Femur (tissue), 1 donor: ENCODE data around the gene ZNF330.
"Not testable (repeated sequence)": the region's sequence is repeated elsewhere in the genome, so short reads cannot be mapped to it uniquely, and the experiment has no call there.

Experiments
- DNase-seq: peaks from one replicate; pipeline ENCODE4 v3.0.0-alpha.2; 2017

Gene ZNF330

GRCh38 chr4:141220691-141221659, at the start of gene ZNF330:
Gene ZNF330 (plus strand): TSS chr4:141220895. CDS start chr4:141222372, 1,477 bp downstream.
- peak; percentile 94 for DNase-seq

GRCh38 chr4:141174457-141174856, 46.2 kb upstream of the ZNF330 start:
- DNase-seq = no peak

GRCh38 chr4:141177171-141177570, 43.5 kb upstream of the ZNF330 start:
- DNase-seq = no peak

- DNase-seq = no peak
Observed at GRCh38 chr4:141179474-141180373, 41.0 kb upstream of the ZNF330 start.

GRCh38 chr4:141180991-141181761, 39.5 kb upstream of the ZNF330 start:
- DNase-seq = no peak

GRCh38 chr4:141183491-141183890, 37.2 kb upstream of the ZNF330 start:
- not testable (repeated sequence) for DNase-seq

- no peak for DNase-seq
Observed at GRCh38 chr4:141192564-141192963, 28.1 kb upstream of the ZNF330 start.

- no peak for DNase-seq
Observed at GRCh38 chr4:141193516-141194034, 27.1 kb upstream of the ZNF330 start.

GRCh38 chr4:141195095-141195707, 25.5 kb upstream of the ZNF330 start:
- DNase-seq = no peak

GRCh38 chr4:141196227-141196933, 24.3 kb upstream of the ZNF330 start:
- no peak for DNase-seq

GRCh38 chr4:141207961-141208360, 12.7 kb upstream of the ZNF330 start:
- DNase-seq = no peak

- DNase-seq = no peak
Observed at GRCh38 chr4:141210168-141210567, 10.5 kb upstream of the ZNF330 start.

- no peak for DNase-seq
Observed at GRCh38 chr4:141213550-141213991, 7.1 kb upstream of the ZNF330 start.

GRCh38 chr4:141215030-141215429, 5.7 kb upstream of the ZNF330 start:
- DNase-seq = no peak

- no peak for DNase-seq
Observed at GRCh38 chr4:141216002-141216761, 4.5 kb upstream of the ZNF330 start.

- no peak for DNase-seq
Observed at GRCh38 chr4:141220271-141220670, 424 bp upstream of the ZNF330 start.

- no peak for DNase-seq
Observed at GRCh38 chr4:141223418-141223817, 2.7 kb downstream of the ZNF330 start.

GRCh38 chr4:141227280-141227679, 6.6 kb downstream of the ZNF330 start:
- DNase-seq = not testable (repeated sequence)

GRCh38 chr4:141229408-141230101, 8.9 kb downstream of the ZNF330 start:
- no peak for DNase-seq

GRCh38 chr4:141233673-141234072, 13.0 kb downstream of the ZNF330 start:
- DNase-seq = no peak
